K562 (cell line): ENCODE data around the gene ZNF564. TPM values are rescaled to one million over a fixed set of nuclear protein-coding genes. Genes with fewer than 3 reads are reported as not detected.

Source experiments
- BHLHE40 ChIP-seq: IDR thresholded peaks from 2 replicates; pipeline ENCODE4 v1.6.1; 2011; ENCODE audit warnings: low read length, improper control_type of control experiment
- CBX3 ChIP-seq, 2 experiments: IDR thresholded peaks; 1 replicate in 1 of 2; 2 replicates in 1 of 2; pipeline ENCODE4 v1.6.1; 2012; ENCODE audit warnings: inconsistent platforms in 2 of 2, low read length in 2 of 2, borderline replicate concordance in 1 of 2, control low read depth in 1 of 2
- CREM ChIP-seq: IDR thresholded peaks from 2 replicates; pipeline ENCODE4 v1.6.1; 2014; ENCODE audit warnings: antibody characterized with exemption, low read depth
- E2F4 ChIP-seq: sonication (generic); formaldehyde crosslinking; IDR thresholded peaks from 2 replicates; pipeline ENCODE4 v1.8.0; 2022; ENCODE audit warnings: mild to moderate bottlenecking, low read depth, missing genetic modification reagents
- HDAC2 ChIP-seq: fragments of 450-650 bp; IDR thresholded peaks from 2 replicates; pipeline ENCODE4 v1.6.1; 2016; ENCODE audit warnings: mild to moderate bottlenecking
- HES1 ChIP-seq: fragments of 450-650 bp; IDR thresholded peaks from 2 replicates; pipeline ENCODE4 v1.6.1; 2016; ENCODE audit warnings: low read depth, mild to moderate bottlenecking, moderate library complexity
- MTA1 ChIP-seq: fragments of 450-650 bp; IDR thresholded peaks from 2 replicates; pipeline ENCODE4 v1.6.1; 2017; ENCODE audit warnings: borderline replicate concordance
- NCOA1 ChIP-seq: fragments of 450-650 bp; IDR thresholded peaks from 2 replicates; pipeline ENCODE4 v1.6.1; 2016; ENCODE audit warnings: low read depth
- NFRKB ChIP-seq: fragments of 450-650 bp; IDR thresholded peaks from 2 replicates; pipeline ENCODE4 v1.6.1; 2016; ENCODE audit warnings: low read depth
- NFXL1 ChIP-seq: fragments of 450-650 bp; formaldehyde crosslinking; IDR thresholded peaks from 2 replicates; pipeline ENCODE4 v1.4.0; 2021; ENCODE audit warnings: mild to moderate bottlenecking
- NR3C1 ChIP-seq: sonication (generic); formaldehyde crosslinking; IDR thresholded peaks from 2 replicates; pipeline ENCODE4 v1.8.1; 2022; ENCODE audit warnings: missing genetic modification reagents
- POLR3G ChIP-seq: IDR thresholded peaks from 2 replicates; pipeline ENCODE4 v1.6.1; 2011; ENCODE audit not compliant: insufficient read length, insufficient replicate concordance; ENCODE audit errors: extremely low read depth
- ZBTB40 ChIP-seq, 2 experiments: fragments of 450-650 bp in 1 of 2; sonication (generic) in 1 of 2; formaldehyde crosslinking in 1 of 2; IDR thresholded peaks; 2 replicates each; pipeline versions ENCODE4 v1.7.1 to v1.9.0; 2016 to 2022; ENCODE audit warnings: inconsistent platforms in 1 of 2, mild to moderate bottlenecking in 1 of 2, missing genetic modification reagents in 1 of 2
- ZNF384 ChIP-seq: IDR thresholded peaks from 2 replicates; pipeline ENCODE4 v1.6.1; 2012; ENCODE audit warnings: low read depth, low read length, improper control_type of control experiment
- ZNF707 ChIP-seq: fragments of 250-450 bp; sonication (Bioruptor Pico); conservative IDR thresholded peaks from 2 replicates; pipeline ENCODE4 v1.8.0; 2022; ENCODE audit warnings: inconsistent platforms, mild to moderate bottlenecking, moderate library complexity
- polyA plus RNA-seq, 8 experiments: library from polyadenylated mRNA; depleted of rRNA in 4 of 8; stranded (reverse) in 5 of 8; unstranded in 3 of 8; fragments of >200 nt; fragmentation: Nextera tagmentation in 2 of 8; fragmentation: Illumina TruSeq in 1 of 8; extraction: Ambion mirVana in 2 of 8; extraction: Trizol in 1 of 8; gene quantifications; 2 replicates each; pipeline versions ENCODE4 v1.2.1 to v1.2.3, GENCODE V29; 2011 to 2014; ENCODE audit warnings: inconsistent platforms in 1 of 8, missing spikeins in 1 of 8
- total RNA-seq, 7 experiments: library from RNA; depleted of rRNA in 6 of 7; stranded (reverse); fragments of >200 nt in 6 of 7; fragmentation: Illumina TruSeq in 2 of 7; extraction: Trizol in 2 of 7; gene quantifications; 2 replicates each; pipeline versions ENCODE4 v1.2.1 to v1.2.3, GENCODE V29; 2011 to 2021; ENCODE audit warnings: low replicate concordance in 1 of 7

ZNF564 gene
- total and polyA plus RNA-seq, 9 of the 15 experiments (the other 6 are each of a cell fraction or from before 2014, with no cell fraction given) = 1.4 to 8.1 (median 5.6) TPM

- TF ChIP-seq ZBTB40 (IDR thresholded peaks at IDR 0.05) = peak; percentile 95
- TF ChIP-seq ZBTB40 (CRISPR knock-in tag; IDR thresholded peaks at IDR 0.05) = no peak
- peak; percentile 91; the same call in 1 of the 2 replicates for TF ChIP-seq NCOA1
- no peak for TF ChIP-seq MTA1
- TF ChIP-seq CREM = peak; percentile 45; the same call in 1 of the 2 replicates
- no peak for TF ChIP-seq NFXL1 (CRISPR knock-in tag)
- no peak for TF ChIP-seq NR3C1 (CRISPR knock-in tag)
- TF ChIP-seq ZNF384 = no peak
- no peak for TF ChIP-seq HES1
- no peak for TF ChIP-seq ZNF707
- no peak for TF ChIP-seq POLR3G
- no peak for TF ChIP-seq HDAC2
- no peak for TF ChIP-seq NFRKB
- peak in 1 of 2 experiments; percentile 61; a peak in 1 of 3 replicates for TF ChIP-seq CBX3 (IDR thresholded peaks at IDR 0.05; ENCODE audit: borderline replicate concordance in 1 of 2, low read length in 2 of 2)
- TF ChIP-seq BHLHE40 = 0 out of 2 replicates have a peak, but pooled peaks have one; percentile 6
- TF ChIP-seq E2F4 (CRISPR knock-in tag) = no peak
These were observed at the start of gene ZNF564 (continued) for GRCh38 chr19:12551060-12551832.
